ENCODE measurements around the gene CDX1. TPM values are rescaled to one million over a fixed set of nuclear protein-coding genes. Genes with fewer than 3 reads are reported as not detected.
A peak's percentile ranks its signal among the peaks of the same experiment; 100 is the strongest.

CDX1 gene
- polyA plus RNA-seq, 3 donors, result not detected

DNA sequence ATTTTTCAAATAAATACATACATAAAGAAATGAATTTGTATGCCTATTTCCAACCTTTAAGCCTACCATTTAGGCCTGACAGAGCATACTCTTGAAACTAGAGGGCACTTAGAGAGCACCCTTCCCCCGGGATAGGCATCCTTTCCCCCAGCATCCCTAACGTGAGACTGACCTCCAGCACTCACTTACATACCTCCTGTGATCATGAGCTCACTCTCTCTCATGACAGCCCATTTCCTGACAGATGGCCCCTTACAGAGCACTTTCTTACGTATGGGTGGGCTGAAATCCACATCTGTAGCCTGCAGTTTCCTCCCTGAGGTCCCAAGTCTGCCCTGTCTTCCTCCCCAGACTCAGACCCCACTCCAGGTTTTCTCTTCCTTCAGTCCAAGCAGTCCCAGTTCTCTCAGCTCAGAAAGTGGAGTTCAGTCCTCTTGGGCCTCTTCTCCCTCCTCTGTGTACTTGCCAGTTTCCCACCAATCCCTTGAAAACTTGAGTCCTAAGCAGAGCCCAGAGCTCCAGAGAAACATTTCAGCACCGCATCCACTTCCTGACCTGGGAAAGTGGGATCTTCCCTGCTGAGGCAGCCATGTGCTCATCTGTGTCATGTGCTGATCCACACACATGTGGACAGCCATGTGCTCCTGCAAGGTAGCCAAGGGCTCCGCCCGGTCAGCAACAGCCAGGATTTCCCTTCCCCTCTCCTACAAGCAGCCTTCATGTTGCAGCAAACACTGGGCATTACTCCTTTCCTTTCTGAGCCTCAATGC lies 2.2 kb upstream of the CDX1 start:
- H3K36me3 Mint-ChIP-seq, result peaks cover 0 to 6% of the 10 kb centered on the region in 2 donors
- H3K27ac ChIP-seq (ENCODE audit: low read depth in 1 of 2, low read length in 2 of 2), result no peak overlapping the region
- peaks cover 0 to 7% (median 4%) of the 10 kb centered on the region in 7 donors for H3K9me3 Mint-ChIP-seq
- intact Hi-C loops (cut with micrococcal nuclease), result no loop called here
- H3K36me3 ChIP-seq (replicated peaks in 1 of 2; ENCODE audit: control insufficient read depth in 1 of 2, insufficient read depth in 2 of 2, low read length in 2 of 2), result no peaks in the 10 kb centered on the region
- H3K27me3 ChIP-seq (ENCODE audit: control insufficient read depth in 2 of 2, insufficient read depth in 2 of 2, low read length in 2 of 2), result peaks cover 34 to 38% of the 10 kb centered on the region in 2 donors
- TF ChIP-seq, protein P1, sequence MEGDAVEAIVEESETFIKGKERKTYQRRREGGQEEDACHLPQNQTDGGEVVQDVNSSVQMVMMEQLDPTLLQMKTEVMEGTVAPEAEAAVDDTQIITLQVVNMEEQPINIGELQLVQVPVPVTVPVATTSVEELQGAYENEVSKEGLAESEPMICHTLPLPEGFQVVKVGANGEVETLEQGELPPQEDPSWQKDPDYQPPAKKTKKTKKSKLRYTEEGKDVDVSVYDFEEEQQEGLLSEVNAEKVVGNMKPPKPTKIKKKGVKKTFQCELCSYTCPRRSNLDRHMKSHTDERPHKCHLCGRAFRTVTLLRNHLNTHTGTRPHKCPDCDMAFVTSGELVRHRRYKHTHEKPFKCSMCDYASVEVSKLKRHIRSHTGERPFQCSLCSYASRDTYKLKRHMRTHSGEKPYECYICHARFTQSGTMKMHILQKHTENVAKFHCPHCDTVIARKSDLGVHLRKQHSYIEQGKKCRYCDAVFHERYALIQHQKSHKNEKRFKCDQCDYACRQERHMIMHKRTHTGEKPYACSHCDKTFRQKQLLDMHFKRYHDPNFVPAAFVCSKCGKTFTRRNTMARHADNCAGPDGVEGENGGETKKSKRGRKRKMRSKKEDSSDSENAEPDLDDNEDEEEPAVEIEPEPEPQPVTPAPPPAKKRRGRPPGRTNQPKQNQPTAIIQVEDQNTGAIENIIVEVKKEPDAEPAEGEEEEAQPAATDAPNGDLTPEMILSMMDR (IDR thresholded peaks at IDR 0.05), result no peak
- H3K27me3 Mint-ChIP-seq (ENCODE audit: low read depth in 3 of 3), result peaks cover 39 to 45% (median 45%) of the 10 kb centered on the region in 3 donors
- no peaks in the 10 kb centered on the region for H3K79me2 ChIP-seq (ENCODE audit: insufficient read depth, low read length)
- H3K4me2 ChIP-seq (replicated peaks; ENCODE audit: extremely low read depth, low read length, poor library complexity, severe bottlenecking), result no peak overlapping the region
- H3K4me3 ChIP-seq (replicated peaks in 1 of 3; ENCODE audit: low read depth in 2 of 3, low read length in 3 of 3), result no peak overlapping the region
- H3K27ac Mint-ChIP-seq, result peak overlapping the region in 2 of 7 donors; percentile 24 to 55
- 63% methylated on average over 6 of the region's 6 CpGs for WGBS (ENCODE audit: insufficient coverage)
- no peak overlapping the region for H3K4me3 Mint-ChIP-seq
- no peaks in the 10 kb centered on the region for H4K20me1 ChIP-seq (ENCODE audit: insufficient read depth, low read length)
- H3K9ac ChIP-seq (ENCODE audit: insufficient read depth, low read length, poor library complexity, severe bottlenecking), result no peak overlapping the region
- no peak overlapping the region for H2AFZ ChIP-seq (ENCODE audit: insufficient read depth, low read depth, low read length, poor library complexity, severe bottlenecking)
- H3K4me1 ChIP-seq (ENCODE audit: control insufficient read depth in 1 of 2, insufficient read depth in 2 of 2, low read length in 2 of 2), result no peaks in the 10 kb centered on the region
- no peak for DNase-seq
- peaks cover 10% of the 10 kb centered on the region for H3K4me1 Mint-ChIP-seq
- H3K9me3 ChIP-seq (replicated peaks in 1 of 2; ENCODE audit: control insufficient read depth in 1 of 2, insufficient read depth in 1 of 2, low read length in 2 of 2), result peaks cover 0 to 11% of the 10 kb centered on the region in 2 donors

DNA sequence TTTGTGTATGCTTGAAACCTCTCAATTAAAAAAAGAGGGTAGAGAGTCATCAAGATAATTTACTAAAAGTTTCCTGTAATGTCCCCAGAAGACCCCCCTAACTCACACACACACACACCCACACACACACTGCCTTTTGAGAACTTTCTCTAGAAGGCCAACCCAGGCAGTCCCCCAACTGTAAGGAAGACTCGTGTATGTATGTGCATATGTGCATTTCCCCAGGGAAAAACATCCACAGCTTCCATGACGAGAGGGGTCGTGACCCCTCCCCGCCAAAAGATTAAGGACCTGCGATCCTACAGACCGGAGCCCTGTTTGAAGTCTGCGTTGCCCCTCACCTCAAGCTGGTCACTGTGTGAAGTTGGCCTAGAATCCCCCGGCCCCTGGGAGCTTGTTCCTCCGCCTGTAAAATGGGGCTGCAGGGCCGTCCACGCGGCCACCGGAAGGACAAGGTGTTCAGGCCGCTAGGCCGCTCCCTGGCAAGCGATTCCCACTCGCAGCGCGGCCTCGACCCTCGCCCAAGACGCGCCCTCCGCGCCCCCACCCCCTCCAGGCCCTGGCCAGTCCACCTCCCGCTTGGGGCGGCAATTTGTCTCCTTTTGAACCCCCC lies 435 bp upstream of the CDX1 start:
- Mint-ChIP-seq H3K36me3 (peaks cover 0 to 6% of the 10 kb centered on the region in 2 donors), H3K4me3 (peak overlapping the region in 1 of 2 donors; percentile 77), H3K4me1 (peaks cover 8% of the 10 kb centered on the region), H3K27me3 (ENCODE audit: low read depth in 3 of 3) (peaks cover 47 to 53% (median 52%) of the 10 kb centered on the region in 3 donors), H3K9me3 (peaks cover 0 to 7% (median 4%) of the 10 kb centered on the region in 7 donors), H3K27ac (no peak overlapping the region)
- H3K36me3 ChIP-seq (replicated peaks in 1 of 2; ENCODE audit: control insufficient read depth in 1 of 2, insufficient read depth in 2 of 2, low read length in 2 of 2), result no peaks in the 10 kb centered on the region
- no peaks in the 10 kb centered on the region for H3K79me2 ChIP-seq (ENCODE audit: insufficient read depth, low read length)
- H3K4me2 ChIP-seq (replicated peaks; ENCODE audit: extremely low read depth, low read length, poor library complexity, severe bottlenecking), result no peak overlapping the region
- no peak for DNase-seq
- no peak overlapping the region for H2AFZ ChIP-seq (ENCODE audit: insufficient read depth, low read depth, low read length, poor library complexity, severe bottlenecking)
- no peak overlapping the region for H3K27ac ChIP-seq (ENCODE audit: low read depth in 1 of 2, low read length in 2 of 2)
- H3K9me3 ChIP-seq (replicated peaks in 1 of 2; ENCODE audit: control insufficient read depth in 1 of 2, insufficient read depth in 1 of 2, low read length in 2 of 2), result peaks cover 0 to 11% of the 10 kb centered on the region in 2 donors
- no peak overlapping the region for H3K9ac ChIP-seq (ENCODE audit: insufficient read depth, low read length, poor library complexity, severe bottlenecking)
- intact Hi-C loops (cut with micrococcal nuclease), result no loop called here
- H3K27me3 ChIP-seq (ENCODE audit: control insufficient read depth in 2 of 2, insufficient read depth in 2 of 2, low read length in 2 of 2), result peaks cover 41 to 54% of the 10 kb centered on the region in 2 donors
- no peak overlapping the region for H3K4me3 ChIP-seq (replicated peaks in 1 of 3; ENCODE audit: low read depth in 2 of 3, low read length in 3 of 3)
- H4K20me1 ChIP-seq (ENCODE audit: insufficient read depth, low read length), result no peaks in the 10 kb centered on the region
- 86% methylated on average over 20 of the region's 27 CpGs for WGBS (ENCODE audit: insufficient coverage)
- TF ChIP-seq, protein P1 (IDR thresholded peaks at IDR 0.05), result no peak
- no peaks in the 10 kb centered on the region for H3K4me1 ChIP-seq (ENCODE audit: control insufficient read depth in 1 of 2, insufficient read depth in 2 of 2, low read length in 2 of 2)
